WTC11 (cell line): ENCODE measurements around the gene OR2AG1.

Experiments
- CBFB ChIP-seq: sonication (generic); formaldehyde crosslinking; IDR thresholded peaks from 2 replicates; pipeline ENCODE4 v1.8.1; 2022; ENCODE audit warnings: mild to moderate bottlenecking, low read depth, missing genetic modification reagents
- NR1H2 ChIP-seq: sonication (generic); formaldehyde crosslinking; IDR thresholded peaks from 2 replicates; pipeline ENCODE4 v1.9.0; 2021; ENCODE audit warnings: mild to moderate bottlenecking, moderate library complexity, missing genetic modification reagents
- TEAD4 ChIP-seq: sonication (generic); formaldehyde crosslinking; IDR thresholded peaks from 2 replicates; pipeline ENCODE4 v1.8.0; 2022; ENCODE audit warnings: mild to moderate bottlenecking, missing genetic modification reagents
- TP53 ChIP-seq: sonication (generic); formaldehyde crosslinking; IDR thresholded peaks from 2 replicates; pipeline ENCODE4 v1.8.1; 2023; ENCODE audit warnings: mild to moderate bottlenecking, missing genetic modification reagents
- TF ChIP-seq, protein P1 (sequence below): sonication (generic); formaldehyde crosslinking; IDR thresholded peaks from 2 replicates; pipeline ENCODE4 v1.8.0; 2022; ENCODE audit warnings: mild to moderate bottlenecking, missing genetic modification reagents
- TF ChIP-seq, protein P2 (sequence below): fragments of 200-600 bp; IDR thresholded peaks from 2 replicates; pipeline ENCODE4 v1.8.0; 2022; ENCODE audit warnings: antibody characterized with exemption
- TF ChIP-seq, protein P3 (sequence below): sonication (generic); formaldehyde crosslinking; IDR thresholded peaks from 2 replicates; pipeline ENCODE4 v1.8.1; 2022; ENCODE audit warnings: low read depth, mild to moderate bottlenecking, moderate library complexity, missing genetic modification reagents, borderline replicate concordance

DNA sequence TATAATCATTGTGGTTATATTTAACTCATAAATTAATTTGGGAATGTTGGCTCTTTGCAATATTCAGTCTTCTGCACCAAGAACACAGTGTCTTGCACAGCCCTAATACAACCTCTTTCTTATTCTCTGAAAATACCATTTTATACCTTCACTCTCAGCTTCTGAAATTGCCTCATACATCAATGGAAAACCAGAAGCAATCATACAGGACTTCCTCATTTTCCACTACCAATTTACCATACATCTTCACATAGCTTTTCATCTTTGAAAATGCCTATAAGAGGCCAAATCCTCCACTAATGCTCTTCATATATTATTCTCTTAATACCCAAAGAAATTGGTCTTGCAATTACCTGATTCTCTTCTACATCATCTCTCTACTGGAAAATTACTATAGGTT, 4.3 kb upstream of the OR2AG1 start:
- no peak for TF ChIP-seq CBFB (CRISPR knock-in tag)
- TF ChIP-seq, protein P1, sequence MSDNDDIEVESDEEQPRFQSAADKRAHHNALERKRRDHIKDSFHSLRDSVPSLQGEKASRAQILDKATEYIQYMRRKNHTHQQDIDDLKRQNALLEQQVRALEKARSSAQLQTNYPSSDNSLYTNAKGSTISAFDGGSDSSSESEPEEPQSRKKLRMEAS: no peak
- TF ChIP-seq, protein P2, sequence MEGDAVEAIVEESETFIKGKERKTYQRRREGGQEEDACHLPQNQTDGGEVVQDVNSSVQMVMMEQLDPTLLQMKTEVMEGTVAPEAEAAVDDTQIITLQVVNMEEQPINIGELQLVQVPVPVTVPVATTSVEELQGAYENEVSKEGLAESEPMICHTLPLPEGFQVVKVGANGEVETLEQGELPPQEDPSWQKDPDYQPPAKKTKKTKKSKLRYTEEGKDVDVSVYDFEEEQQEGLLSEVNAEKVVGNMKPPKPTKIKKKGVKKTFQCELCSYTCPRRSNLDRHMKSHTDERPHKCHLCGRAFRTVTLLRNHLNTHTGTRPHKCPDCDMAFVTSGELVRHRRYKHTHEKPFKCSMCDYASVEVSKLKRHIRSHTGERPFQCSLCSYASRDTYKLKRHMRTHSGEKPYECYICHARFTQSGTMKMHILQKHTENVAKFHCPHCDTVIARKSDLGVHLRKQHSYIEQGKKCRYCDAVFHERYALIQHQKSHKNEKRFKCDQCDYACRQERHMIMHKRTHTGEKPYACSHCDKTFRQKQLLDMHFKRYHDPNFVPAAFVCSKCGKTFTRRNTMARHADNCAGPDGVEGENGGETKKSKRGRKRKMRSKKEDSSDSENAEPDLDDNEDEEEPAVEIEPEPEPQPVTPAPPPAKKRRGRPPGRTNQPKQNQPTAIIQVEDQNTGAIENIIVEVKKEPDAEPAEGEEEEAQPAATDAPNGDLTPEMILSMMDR: no peak
- TF ChIP-seq, protein P3, sequence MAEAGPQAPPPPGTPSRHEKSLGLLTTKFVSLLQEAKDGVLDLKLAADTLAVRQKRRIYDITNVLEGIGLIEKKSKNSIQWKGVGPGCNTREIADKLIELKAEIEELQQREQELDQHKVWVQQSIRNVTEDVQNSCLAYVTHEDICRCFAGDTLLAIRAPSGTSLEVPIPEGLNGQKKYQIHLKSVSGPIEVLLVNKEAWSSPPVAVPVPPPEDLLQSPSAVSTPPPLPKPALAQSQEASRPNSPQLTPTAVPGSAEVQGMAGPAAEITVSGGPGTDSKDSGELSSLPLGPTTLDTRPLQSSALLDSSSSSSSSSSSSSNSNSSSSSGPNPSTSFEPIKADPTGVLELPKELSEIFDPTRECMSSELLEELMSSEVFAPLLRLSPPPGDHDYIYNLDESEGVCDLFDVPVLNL: no peak
- TF ChIP-seq TEAD4: no peak
- TF ChIP-seq NR1H2 (CRISPR knock-in tag): no peak
- TF ChIP-seq TP53: no peak
